Thyroid gland (tissue), 4 donors: ENCODE measurements around the gene EXOC4.

Experiments
- CTCF ChIP-seq, 6 experiments: fragments of 200-600 bp in 3 of 6; fragments of 450-650 bp in 3 of 6; sonication (generic) in 3 of 6; IDR thresholded peaks; one replicate each; pipeline ENCODE4 v1.5.1; 2016 to 2019; ENCODE audit warnings: antibody characterized with exemption in 6 of 6, mild to moderate bottlenecking in 2 of 6, inconsistent platforms in 1 of 6, moderate library complexity in 1 of 6
- POLR2A ChIP-seq, 2 donors: fragments of 450-650 bp; IDR thresholded peaks; one replicate each; pipeline ENCODE4 v1.6.1; 2017; ENCODE audit warnings: antibody characterized with exemption in 2 of 2, mild to moderate bottlenecking in 2 of 2, moderate library complexity in 1 of 2

DNA sequence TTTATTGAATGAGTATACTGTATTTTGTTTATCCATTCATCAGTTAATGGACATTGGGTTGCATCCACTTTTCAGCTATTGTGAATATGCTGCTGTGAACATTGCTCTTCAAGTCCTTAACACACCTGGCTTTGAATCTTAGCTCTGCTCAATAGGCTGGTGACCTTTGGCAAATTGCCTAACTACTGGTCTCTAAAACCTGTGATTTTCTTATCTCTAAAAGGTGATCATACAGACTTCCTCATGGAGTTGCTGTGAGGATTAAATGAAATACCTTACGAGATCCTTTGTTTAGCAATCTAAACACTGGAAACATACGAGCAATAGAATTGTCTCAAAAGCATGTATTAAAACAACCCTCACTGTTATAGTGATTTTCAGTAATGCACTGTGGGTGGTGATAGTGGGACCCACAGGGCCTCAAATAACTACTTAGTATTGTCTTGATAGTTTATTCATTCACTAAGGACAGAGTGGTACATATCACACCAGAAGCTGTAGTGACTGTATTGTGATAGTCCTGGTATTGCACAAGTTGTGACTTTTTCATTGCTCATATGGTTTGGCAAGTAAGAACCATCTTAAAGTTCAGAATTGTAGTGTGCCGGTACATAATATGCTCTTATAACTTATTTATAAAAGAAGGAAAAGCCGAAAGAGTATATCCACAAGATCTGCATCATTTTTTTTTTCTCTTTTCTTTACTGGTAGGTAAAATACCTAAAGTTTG lies 257.6 kb downstream of the EXOC4 start:
- TF ChIP-seq POLR2A (IDR thresholded peaks at IDR 0.05): no peak
- TF ChIP-seq CTCF (IDR thresholded peaks at IDR 0.05): no peak
